ENCODE data around the gene ARID1A. TPM values are rescaled to one million over a fixed set of nuclear protein-coding genes. Genes with fewer than 3 reads are reported as not detected.

ARID1A gene
- total and polyA plus RNA-seq, 2 of the 8 experiments (the other 6 are each of a cell fraction or from before 2014, with no cell fraction given) = 52.1 to 103 TPM

GRCh38 chr1:26711777-26712176 is 16.0 kb downstream of the ARID1A start:
- peaks cover 19 to 23% of the 10 kb centered on the region in 2 experiments for H4K20me1 ChIP-seq (replicated peaks in 1 of 2; ENCODE audit: control insufficient read depth in 1 of 2, insufficient read depth in 2 of 2, low read length in 2 of 2)
- peaks cover 3% of the 10 kb centered on the region for H3K79me1 ChIP-seq (ENCODE audit: low read depth, low read length)
- ChIA-PET CTCF (ENCODE audit: partially characterized antibody) (no interaction called here), POLR2A (ENCODE audit: partially characterized antibody) (interaction anchor here (1.6 kb wide), 1 partner anchor 9 kb away, joined by 4 read pairs; no protein-coding TSS in a partner anchor)
- peaks cover 0 to 21% (median 4%) of the 10 kb centered on the region in 4 experiments; a peak in 6 of 8 replicates for H3K36me3 ChIP-seq (ENCODE audit: control insufficient read depth in 2 of 4, insufficient read depth in 4 of 4, low read length in 3 of 4)
- no peak overlapping the region for H3K9ac ChIP-seq (replicated peaks in 1 of 4; ENCODE audit: extremely low read depth in 1 of 4, low read depth in 3 of 4, low read length in 3 of 4)
- H3K4me3 ChIP-seq (ENCODE audit: extremely low read depth in 1 of 4, insufficient read depth in 2 of 4, low read depth in 3 of 4, low read length in 4 of 4) = no peak overlapping the region
- H4K8ac ChIP-seq (ENCODE audit: extremely low read depth, insufficient read depth, low read length) = no peak overlapping the region
- H3K4me2 ChIP-seq (ENCODE audit: insufficient read depth in 1 of 2, low read depth in 2 of 2, low read length in 2 of 2) = no peak overlapping the region
- no peak overlapping the region for H4K5ac ChIP-seq (ENCODE audit: insufficient read length, low read depth, low read length)
- no peaks in the 10 kb centered on the region for H3K27me3 ChIP-seq (replicated peaks in 1 of 4; ENCODE audit: control insufficient read depth in 3 of 4, extremely low read depth in 1 of 4, insufficient read depth in 3 of 4, low read length in 3 of 4)
- H2BK12ac ChIP-seq (ENCODE audit: low read depth, low read length) = no peak overlapping the region
- WGBS, 2 experiments (ENCODE audit: extremely low coverage in 1 of 2, insufficient coverage in 1 of 2, insufficient read length in 1 of 2, insufficient replicate concordance in 2 of 2, low coverage in 1 of 2, low lambda C conversion rate in 2 of 2, missing lambda C conversion rate in 1 of 2) = 97% methylated on average over 5 of the region's 5 CpGs; no CpG with 5 or more reads in 1 of the 2 experiments
- DNase-seq (ENCODE audit: low read depth in 1 of 2, low spot score in 2 of 2) = no peak
- H3K23me2 ChIP-seq (ENCODE audit: low read depth, low read length) = no peaks in the 10 kb centered on the region
- H3K27ac ChIP-seq (ENCODE audit: low read depth, low read length) = no peak overlapping the region
- no peak overlapping the region for H2BK20ac ChIP-seq (ENCODE audit: low read length)
- no peak overlapping the region for H2AK5ac ChIP-seq (ENCODE audit: low read depth, low read length)
- no peak overlapping the region for H3K23ac ChIP-seq (ENCODE audit: insufficient read length)
- FAIRE-seq = no peak
- H3K14ac ChIP-seq (ENCODE audit: insufficient read length) = no peak overlapping the region
- H2BK120ac ChIP-seq (replicated peaks; ENCODE audit: low read depth, low read length) = no peak overlapping the region
- no peak overlapping the region for H3K18ac ChIP-seq (ENCODE audit: extremely low read depth, low read length)
- no peak overlapping the region for H3K4ac ChIP-seq (replicated peaks; ENCODE audit: insufficient read length, low read depth, low read length)
- H2AFZ ChIP-seq (ENCODE audit: low read length) = no peak overlapping the region
- peaks cover 45 to 96% of the 10 kb centered on the region in 2 experiments for H3K79me2 ChIP-seq (ENCODE audit: control insufficient read depth in 1 of 2, insufficient read depth in 2 of 2, low read length in 2 of 2)
- H3K56ac ChIP-seq (replicated peaks; ENCODE audit: insufficient read length, low read depth, low read length) = no peak overlapping the region
- no peak overlapping the region for H2BK5ac ChIP-seq (ENCODE audit: low read depth, low read length)
- H3K9me3 ChIP-seq (ENCODE audit: insufficient read depth in 2 of 2, low read depth in 1 of 2, low read length in 1 of 2) = no peaks in the 10 kb centered on the region
- H3K4me1 ChIP-seq (replicated peaks in 1 of 4; ENCODE audit: control insufficient read depth in 3 of 4, insufficient read depth in 4 of 4, low read length in 3 of 4) = no peaks in the 10 kb centered on the region
- H4K91ac ChIP-seq (replicated peaks; ENCODE audit: insufficient read length, low read length) = no peak overlapping the region
- H2BK15ac ChIP-seq (ENCODE audit: low read length) = no peak overlapping the region
- no peak for TF ChIP-seq SAP30 (IDR thresholded peaks at IDR 0.05; ENCODE audit: insufficient read depth, insufficient replicate concordance, low read length)
- TF ChIP-seq MAX (IDR thresholded peaks at IDR 0.05) = no peak
- no peak for TF ChIP-seq TAF1 (IDR thresholded peaks at IDR 0.05; ENCODE audit: low read depth, low read length)
- TF ChIP-seq SP1 (IDR thresholded peaks at IDR 0.05; ENCODE audit: low read depth, low read length) = no peak
- no peak for TF ChIP-seq YY1 (IDR thresholded peaks at IDR 0.05; ENCODE audit: low read depth, low read length)
- no peak for TF ChIP-seq KDM1A (IDR thresholded peaks at IDR 0.05; ENCODE audit: borderline replicate concordance, low read length)
- no peak for TF ChIP-seq NRF1 (IDR thresholded peaks at IDR 0.05; ENCODE audit: low read depth, low read length)
- TF ChIP-seq HDAC6 (IDR thresholded peaks at IDR 0.05; ENCODE audit: low read depth, low read length) = no peak
- TF ChIP-seq RXRA (IDR thresholded peaks at IDR 0.05; ENCODE audit: insufficient read depth, low read depth, low read length) = no peak
- no peak for TF ChIP-seq BRCA1 (IDR thresholded peaks at IDR 0.05; ENCODE audit: low read depth, low read length)
- TF ChIP-seq SIN3A (conservative IDR thresholded peaks at IDR 0.05 in 1 of 2, IDR thresholded peaks at IDR 0.05 in 1 of 2; ENCODE audit: low read depth in 1 of 2, low read length in 2 of 2) = no peak
- no peak for TF ChIP-seq EGR1 (IDR thresholded peaks at IDR 0.05; ENCODE audit: borderline replicate concordance, low read depth, low read length)
- no peak for TF ChIP-seq FOSL1 (IDR thresholded peaks at IDR 0.05; ENCODE audit: insufficient read depth, low read depth, low read length)
- TF ChIP-seq EP300 (IDR thresholded peaks at IDR 0.05; ENCODE audit: borderline replicate concordance in 1 of 2, low read depth in 2 of 2, low read length in 2 of 2) = no peak
- TF ChIP-seq POLR2A (IDR thresholded peaks at IDR 0.05; ENCODE audit: control extremely low read depth in 1 of 2, low read depth in 2 of 2, low read length in 2 of 2) = no peak

Measured in H1 (cell line).